HG03457 (cell line): ENCODE results near the gene DDX28.

Experiments
- ATAC-seq: cut with Tn5 transposase; IDR thresholded peaks from one replicate; pipeline ENCODE4 v1.9.1; 2021; ENCODE audit warnings: moderate number of reproducible peaks; ENCODE audit not compliant: unreplicated experiment

Gene DDX28, protein sequence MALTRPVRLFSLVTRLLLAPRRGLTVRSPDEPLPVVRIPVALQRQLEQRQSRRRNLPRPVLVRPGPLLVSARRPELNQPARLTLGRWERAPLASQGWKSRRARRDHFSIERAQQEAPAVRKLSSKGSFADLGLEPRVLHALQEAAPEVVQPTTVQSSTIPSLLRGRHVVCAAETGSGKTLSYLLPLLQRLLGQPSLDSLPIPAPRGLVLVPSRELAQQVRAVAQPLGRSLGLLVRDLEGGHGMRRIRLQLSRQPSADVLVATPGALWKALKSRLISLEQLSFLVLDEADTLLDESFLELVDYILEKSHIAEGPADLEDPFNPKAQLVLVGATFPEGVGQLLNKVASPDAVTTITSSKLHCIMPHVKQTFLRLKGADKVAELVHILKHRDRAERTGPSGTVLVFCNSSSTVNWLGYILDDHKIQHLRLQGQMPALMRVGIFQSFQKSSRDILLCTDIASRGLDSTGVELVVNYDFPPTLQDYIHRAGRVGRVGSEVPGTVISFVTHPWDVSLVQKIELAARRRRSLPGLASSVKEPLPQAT

DNA sequence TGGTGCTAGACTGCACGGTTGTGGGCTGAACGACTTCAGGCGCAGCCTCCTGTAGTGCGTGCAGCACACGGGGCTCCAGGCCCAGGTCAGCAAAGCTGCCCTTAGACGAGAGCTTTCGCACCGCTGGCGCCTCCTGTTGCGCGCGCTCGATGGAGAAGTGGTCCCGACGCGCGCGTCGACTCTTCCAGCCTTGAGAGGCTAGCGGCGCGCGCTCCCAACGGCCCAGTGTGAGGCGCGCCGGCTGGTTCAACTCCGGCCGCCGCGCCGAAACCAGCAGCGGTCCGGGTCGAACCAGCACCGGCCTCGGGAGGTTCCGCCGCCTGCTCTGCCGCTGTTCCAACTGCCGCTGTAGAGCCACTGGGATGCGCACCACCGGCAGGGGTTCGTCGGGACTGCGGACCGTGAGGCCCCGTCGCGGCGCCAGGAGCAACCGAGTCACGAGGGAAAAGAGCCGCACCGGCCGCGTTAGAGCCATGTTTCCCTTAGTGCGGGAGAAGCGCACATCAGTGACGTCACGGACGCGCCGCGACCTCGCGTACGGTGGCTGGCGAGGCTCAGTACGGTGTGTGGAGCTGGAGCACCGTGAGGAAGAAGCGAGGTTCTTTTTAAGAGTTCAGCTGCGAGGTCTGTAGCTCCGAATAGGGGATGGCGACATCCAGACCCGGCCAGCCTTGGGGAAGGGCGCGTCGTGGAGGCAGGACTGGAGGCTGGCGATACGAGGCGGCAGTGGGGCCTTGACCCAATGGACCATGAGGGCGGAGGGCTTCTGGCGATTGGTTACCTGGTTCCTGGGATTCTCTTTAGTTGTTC is at the start of gene DDX28, which contains the start of gene DUS2:
DDX28 (minus strand) TSS at position 505 of the 810 bp plus-strand sequence; CDS start at position 475, 30 bp downstream.
DUS2 (plus strand) TSS at position 557 of the 810 bp plus-strand sequence. CDS start 14,740 bp downstream, outside the sequence.
- peak; percentile 48 for ATAC-seq

DNA sequence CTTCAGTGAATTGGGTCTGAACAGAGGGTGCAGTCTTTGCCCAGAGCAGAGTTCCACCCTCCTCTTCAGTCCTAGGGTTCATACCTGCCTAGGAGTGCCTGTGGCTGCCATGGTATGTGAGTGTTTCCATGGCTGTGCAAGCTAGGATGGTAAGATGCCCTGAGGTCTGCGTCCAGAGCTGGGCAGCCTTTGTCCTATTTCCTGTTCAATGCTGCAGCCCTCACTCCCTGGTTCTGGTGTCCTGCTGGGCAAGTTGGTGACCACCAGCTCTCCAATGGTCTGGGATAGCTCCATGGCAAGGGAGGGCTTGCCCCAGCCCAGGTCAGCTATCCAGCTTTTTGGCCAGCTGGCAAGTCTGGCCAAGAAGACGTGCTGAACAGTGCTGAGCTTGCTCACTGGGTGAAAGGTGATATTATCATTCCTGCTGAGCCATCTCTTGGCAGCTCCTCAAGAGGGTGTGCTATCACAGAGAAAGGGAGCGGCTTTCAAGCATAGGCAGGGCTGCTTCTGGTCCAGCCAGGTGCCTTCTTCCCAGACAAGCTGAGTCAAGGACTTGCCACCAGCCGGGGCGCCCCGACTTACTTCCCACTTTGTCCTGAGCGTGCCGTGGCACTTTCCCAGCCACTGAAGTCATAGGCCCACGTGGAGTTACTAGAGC is 49.1 kb upstream of the DDX28 start:
- no peak for ATAC-seq

DNA sequence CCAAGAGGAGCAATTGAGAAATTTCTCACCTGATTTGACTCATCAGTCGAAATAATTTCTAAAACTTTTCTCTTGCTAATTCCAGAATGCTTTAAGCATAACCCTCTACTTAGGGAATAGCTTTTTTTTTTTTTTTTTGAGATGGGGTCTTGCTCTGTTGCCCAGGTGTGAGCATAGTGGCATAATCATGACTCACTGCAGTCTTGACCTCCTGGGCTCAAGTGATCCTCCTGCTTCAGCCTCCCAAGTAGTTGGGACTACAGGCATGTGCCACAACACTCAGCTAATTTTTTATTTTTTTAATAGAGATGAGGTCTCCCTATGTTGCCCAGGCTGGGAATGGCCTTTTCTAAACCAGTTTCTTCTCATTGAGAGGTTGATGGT is 48.5 kb upstream of the DDX28 start:
- ATAC-seq = no peak

DNA sequence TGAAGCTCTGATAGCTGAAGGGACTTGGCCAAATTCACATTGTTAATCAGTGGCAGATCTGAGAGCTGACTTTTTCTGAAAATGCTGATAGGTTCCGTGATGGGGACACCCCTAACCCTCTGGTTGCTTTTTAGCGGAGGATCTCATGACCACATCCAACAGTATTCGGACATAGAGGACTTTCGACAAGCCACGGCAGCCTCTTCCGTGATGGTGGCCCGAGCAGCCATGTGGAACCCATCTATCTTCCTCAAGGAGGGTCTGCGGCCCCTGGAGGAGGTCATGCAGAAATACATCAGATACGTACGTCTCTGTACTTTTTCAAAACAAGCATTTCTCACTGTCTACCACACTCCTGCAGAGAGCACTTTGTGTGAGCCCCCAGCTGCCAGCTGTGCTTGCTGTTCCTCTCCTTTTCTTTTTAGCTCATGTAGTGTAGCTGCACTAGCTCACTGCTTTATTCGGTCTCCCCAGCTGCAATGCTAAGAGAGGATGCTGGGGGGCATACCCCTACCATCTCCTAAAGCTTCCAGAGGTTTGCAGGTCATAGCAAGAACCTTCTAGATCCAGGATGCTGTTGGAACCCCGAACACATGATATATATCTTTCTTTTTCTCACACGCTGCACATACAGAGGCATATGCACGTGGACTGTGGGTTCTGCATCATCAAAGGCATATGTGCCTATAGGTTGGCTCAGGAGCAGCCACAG is 47.9 kb upstream of the DDX28 start:
- ATAC-seq = no peak

DNA sequence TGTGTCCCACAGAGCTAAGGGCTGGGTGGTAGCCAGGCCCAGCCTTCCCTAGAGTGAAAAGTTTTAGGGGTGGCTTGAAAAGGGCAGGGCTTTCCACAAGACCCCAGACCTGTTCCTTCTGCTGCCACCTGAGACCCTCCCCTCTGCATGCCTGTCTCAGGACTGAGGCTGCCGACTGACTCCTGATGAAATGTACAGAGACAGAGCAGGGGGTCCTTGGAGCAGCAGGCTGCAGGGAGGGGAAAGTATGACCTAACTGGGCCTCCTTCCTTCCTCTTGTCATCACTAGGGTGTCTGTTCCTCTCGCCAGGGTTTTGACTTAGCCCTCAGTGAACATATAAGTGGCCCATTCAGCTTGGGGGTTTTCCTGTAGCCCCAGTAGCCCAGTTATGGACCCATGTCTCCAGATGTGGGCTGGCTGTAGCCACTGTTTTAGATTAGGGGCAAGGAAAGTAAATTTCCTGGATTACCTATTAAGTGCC is 47.3 kb upstream of the DDX28 start:
- ATAC-seq = no peak

DNA sequence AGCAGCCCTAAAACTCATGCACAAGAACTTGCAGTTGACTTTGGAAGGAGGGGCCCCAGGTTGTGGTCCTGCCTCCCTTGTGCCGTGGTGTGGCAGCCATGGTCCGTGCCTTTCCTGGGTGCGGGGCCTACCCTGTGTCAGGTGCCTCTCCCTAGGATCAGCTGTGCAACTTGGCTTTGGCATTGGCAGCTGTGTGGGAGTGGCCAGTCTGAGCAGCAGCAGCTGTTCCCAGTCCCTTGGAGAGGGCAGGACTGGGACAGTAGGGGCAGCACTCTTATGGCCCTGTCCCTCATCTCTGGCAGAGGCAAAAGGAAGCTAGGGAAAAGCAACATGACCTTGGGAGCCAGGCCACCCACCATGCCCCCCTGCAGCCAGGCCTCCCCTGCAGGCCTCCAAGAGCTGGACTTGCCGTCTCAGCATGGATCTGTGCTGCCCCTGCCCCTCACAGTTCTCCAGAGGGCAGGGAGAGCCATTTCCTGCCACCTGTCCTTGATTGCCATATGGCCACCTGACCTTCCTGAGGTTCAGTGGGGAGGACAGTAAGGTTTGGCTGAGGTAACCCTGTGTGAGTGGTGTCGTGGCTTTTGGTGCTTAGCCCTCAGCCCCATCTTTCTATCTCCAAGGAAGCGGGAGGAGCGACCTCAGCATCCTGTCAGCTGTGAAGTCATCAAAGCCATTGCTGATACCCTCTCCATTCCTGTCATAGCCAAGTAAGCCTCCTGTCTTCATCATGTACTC is 46.6 kb upstream of the DDX28 start:
- no peak for ATAC-seq

DNA sequence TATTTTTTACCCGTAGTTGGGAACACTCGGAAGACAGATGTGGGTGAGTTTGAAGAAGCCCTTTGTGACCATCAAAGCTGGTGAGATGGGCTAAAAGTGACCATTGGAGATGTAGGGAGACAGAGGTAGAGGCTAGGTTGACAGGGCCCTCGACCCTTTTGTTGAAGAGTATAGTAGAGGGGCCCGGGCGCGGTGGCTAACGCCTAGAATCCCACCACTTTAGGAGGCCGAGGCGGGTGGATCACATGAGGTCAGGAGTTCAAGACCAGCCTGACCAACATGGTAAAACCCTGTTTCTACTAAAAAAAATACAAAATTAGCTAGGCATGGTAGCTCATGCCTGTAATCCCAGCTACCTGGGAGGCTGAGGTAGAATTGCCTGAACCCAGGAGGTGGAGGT is 45.9 kb upstream of the DDX28 start:
- ATAC-seq = no peak

DNA sequence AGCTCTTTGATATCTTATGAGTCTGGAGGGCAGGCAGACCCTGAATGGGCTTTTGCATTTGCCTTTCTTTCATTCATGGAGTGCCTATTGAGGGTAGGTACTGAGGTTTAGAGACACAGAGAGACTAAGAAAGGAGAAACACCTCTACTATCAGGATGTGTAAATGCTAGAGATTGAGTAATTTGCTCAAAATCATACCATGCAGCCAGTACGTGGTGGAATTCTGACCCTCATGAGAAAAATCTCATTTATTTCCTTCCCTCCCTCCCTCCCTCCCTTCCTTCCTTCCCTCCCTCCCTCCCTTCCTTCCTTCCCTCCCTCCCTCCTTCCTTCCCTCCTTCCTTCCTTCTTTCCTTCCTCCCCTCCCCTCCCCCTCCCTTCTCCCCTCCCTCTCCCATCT is 43.7 kb upstream of the DDX28 start:
- ATAC-seq = no peak

DNA sequence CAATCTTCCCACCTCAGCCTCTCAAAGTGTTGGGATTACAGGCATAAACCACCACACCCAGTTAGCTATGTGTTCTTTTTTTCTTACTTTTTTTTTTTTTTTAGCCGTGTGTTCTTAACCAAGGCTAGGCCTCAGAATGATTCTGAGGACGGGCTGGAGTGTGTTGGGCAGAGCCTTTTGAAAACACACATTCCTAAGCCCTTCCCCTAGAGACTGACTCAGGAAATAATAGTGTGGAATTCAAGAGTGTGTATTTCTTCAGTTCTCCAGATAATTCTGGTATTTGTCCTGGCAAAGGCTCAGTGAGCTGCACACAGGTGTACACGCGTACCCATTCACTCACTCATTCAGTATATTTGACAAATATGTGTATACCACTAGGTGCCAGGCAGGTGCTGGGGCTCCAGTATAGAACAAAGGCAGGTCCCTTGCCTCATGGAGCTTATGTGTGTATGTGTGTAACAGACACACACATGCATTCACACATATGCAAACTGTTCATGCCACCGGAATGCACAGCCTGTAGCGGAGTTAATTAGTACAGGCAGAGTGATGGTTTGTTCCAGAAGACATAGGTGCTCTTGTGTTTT is 42.8 kb upstream of the DDX28 start:
- no peak for ATAC-seq

DNA sequence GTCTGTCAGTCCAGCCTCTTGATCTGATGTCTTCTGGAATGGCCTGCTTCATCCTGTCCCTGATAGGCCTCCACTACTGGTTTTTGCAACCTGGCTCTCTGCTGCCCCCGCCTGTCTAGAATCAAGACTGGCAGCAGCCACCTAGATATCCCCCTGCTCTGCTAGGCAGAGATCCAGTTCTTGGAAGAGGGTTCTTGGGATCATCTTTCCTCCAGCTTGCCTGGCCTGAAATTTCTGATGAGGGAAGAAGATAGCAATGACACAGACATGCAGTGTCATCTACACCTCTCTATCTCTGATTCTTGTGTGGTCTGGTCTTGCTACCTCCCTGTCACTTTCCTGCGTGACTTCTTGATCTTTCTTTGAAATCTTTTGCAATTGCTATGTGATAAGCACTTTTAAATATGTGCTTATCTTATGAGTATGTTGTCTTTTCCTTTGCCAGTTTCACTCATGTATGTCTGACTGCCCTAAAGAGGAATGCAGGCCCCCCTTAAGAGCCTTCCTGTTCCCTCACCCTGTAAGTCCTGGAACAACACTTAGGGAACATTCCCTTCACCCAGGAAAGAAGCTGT is 41.8 kb upstream of the DDX28 start:
- ATAC-seq = no peak

DNA sequence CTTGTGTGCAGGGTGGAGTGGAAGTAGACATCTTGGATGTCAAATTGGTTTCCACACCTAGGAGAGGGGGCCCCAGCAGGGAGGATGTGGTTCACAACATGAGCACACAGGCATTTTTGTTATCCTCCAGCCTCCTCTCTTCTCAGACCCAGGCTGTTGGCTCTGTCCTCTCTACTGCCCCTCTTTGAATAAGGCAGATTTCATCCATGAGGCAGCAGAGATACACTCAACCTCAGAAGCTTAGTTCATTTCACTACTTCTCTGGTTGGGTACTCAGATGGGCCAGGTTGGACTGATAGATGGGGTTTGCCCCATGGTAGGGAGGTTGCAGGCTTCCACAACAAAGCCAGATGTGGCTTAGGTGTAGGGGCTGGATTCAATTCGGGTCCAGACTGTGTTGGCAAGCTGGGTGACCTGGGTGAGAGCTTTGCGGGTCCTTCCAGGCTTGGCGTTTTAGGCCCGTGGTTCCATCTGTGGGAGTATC is 39.9 kb upstream of the DDX28 start:
- ATAC-seq = no peak

DNA sequence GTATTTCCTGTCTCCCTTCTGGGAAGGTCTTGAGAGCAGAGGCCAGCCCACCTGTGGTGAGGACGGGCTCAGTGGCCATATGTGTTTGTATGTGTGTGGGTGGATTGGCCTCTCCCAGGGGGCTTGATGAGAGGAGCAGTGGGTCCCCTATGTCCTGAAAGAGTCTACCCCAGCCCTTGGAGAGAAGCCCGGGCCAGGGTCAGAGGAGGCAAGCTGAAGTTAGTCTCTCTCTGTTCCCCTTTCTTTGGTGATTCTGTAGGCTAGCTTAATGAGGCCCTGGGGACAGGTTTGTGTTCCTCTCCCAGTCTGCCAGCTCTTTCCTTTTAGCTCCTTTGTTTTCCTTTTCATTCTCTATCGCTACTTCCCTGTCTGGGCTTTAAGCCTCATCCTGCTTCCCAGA is 38.4 kb upstream of the DDX28 start:
- ATAC-seq = no peak

DNA sequence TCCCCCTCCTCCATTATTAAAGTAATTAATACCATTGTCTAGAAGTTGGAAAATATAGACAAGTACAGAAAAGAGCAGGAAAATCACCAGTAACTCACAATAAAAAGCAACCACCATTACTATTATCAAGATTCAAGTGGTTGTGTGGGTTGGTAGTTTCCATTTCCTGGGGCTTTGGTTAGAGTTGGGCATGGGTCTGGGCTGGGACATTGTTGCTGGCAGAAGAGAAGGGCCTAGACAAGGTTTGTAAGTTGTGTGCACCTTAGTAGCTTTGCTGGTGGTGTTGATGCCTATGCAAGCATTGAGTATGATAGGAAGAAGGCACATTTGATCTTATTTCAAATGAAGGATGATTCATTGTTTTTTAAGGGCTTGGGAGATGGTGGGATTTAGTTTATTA is 36.8 kb upstream of the DDX28 start:
- no peak for ATAC-seq

DNA sequence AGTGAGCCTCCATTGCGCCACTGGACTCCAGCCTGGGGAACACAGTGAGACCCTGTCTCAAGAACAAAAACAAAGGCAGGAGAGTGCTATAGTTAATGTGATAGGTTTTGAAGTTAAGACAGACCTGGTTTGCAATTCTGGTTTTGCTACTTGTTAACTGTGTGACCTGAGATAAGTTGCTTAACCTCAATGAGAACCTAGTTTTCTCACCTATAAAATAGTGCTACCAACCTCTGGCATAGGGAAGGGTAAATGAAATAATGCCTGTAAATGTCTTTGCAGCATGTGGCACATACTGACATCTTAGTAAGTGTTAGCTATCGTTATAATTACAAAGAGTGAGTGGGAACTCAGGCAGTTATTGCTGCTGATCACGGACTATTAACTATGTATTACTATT is 32.4 kb upstream of the DDX28 start:
- ATAC-seq = no peak

DNA sequence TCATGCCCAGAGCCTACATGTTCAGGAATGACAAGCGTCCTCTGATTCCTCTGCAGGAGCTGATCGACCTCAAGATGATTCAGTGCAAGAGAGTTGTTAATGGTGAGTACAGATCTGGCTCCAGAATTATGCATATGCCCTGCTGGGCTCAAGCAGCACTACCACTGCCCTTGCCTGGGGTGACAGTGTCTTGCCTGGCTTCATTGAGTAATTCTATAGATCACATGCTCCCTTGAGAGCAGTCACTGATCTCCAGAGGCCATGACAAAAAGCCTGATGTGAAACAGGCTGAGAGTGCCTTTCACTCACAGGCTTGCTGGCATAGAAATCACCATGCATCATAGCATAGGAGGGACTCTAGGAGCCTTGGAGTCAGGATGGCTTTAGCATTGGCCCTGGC is 26.4 kb upstream of the DDX28 start:
- ATAC-seq = no peak

DNA sequence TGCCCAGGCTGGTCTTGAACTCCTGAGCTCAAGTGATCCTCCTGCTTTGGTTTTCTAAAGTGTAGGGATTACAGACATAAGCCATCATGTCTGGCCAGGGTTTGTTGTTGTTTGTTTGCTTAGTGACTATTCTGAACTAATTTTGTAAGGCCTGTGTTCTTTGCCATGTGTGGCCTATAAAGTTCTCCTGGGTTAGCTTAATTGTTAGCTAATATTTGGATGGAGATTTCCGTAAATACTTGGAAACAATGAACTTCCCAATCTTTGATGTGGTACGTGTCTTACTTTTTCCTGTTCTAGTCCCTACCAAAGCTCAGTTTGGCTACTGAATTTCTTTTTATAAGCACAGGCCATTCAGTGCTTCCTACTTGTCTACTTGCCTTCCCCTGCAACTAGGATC is 25.0 kb upstream of the DDX28 start:
- no peak for ATAC-seq

DNA sequence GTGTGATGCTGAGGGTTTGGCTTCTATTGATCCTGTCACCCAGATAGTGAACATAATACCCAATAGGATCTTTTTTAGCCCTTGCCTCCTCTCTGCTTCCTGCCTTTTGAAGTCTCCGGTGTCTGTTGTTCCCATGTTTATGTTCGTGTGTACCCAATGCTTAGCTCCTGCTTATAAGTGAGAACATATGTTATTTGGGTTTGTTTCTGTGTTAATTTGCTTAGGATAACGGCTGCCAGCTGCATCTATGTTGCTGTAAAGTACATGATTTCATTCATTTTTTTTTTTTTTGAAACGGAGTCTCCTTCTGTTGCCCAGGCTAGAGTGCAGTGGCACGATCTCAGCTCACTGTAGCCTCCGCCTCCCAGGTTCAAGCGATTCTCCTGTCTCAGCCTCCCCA is 23.1 kb upstream of the DDX28 start:
- ATAC-seq = no peak

DNA sequence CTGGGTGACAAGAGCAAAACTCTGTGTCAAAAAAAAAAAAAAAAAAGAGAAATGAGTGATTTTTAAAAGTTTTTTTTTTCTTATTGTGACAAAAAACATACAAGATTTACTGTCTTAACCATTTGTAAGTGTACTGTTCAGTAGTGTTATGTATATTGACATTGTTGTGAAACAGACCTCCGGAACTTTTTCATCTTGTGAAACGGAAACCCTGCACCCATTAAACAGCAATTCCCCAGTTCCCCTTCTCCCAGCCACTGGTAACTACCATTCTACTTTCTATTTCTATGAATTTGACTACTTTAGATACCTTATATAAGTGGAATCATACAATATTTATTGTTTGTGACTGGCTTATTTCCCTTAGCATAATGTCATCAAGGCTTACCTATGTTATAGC is 18.8 kb upstream of the DDX28 start:
- no peak for ATAC-seq
